Neural progenitor cell (in vitro differentiated cells): Measurements from ENCODE around the gene RSRC2. TPM values are rescaled to one million over a fixed set of nuclear protein-coding genes. Genes with fewer than 3 reads are reported as not detected.
A peak's percentile ranks its signal among the peaks of the same experiment; 100 is the strongest.

ENCODE experiments used
- DNase-seq: peaks from one replicate; pipeline ENCODE4 v3.0.0-alpha.2; 2016; ENCODE audit warnings: low spot score
- H2AFZ ChIP-seq: fragments of 200-600 bp; sonication (generic); replicated peaks from 2 replicates; pipeline ENCODE4 v1.6.1; 2016; ENCODE audit warnings: antibody characterized with exemption
- H3F3A ChIP-seq: fragments of 200-600 bp; sonication (generic); 2 replicates; pipeline ENCODE4 v1.6.1; 2016; ENCODE audit warnings: antibody characterized with exemption, low read depth
- H3K27ac ChIP-seq: fragments of 200-600 bp; sonication (generic); 2 replicates; pipeline ENCODE4 v1.5.1; 2016; ENCODE audit warnings: mild to moderate bottlenecking
- H3K27me3 ChIP-seq: fragments of 200-600 bp; sonication (generic); 2 replicates; pipeline ENCODE4 v1.6.1; 2016; ENCODE audit warnings: mild to moderate bottlenecking, moderate library complexity
- H3K36me3 ChIP-seq: fragments of 200-600 bp; sonication (generic); 2 replicates; pipeline ENCODE4 v1.5.1; 2016
- H3K4me1 ChIP-seq: fragments of 200-600 bp; sonication (generic); 2 replicates; pipeline ENCODE4 v1.6.1; 2016; ENCODE audit warnings: mixed run types
- H3K4me2 ChIP-seq: fragments of 200-600 bp; sonication (generic); 2 replicates; pipeline ENCODE4 v1.6.1; 2016
- H3K4me3 ChIP-seq: fragments of 200-600 bp; sonication (generic); 2 replicates; pipeline ENCODE4 v1.5.1; 2016
- H3K79me2 ChIP-seq: fragments of 200-600 bp; sonication (generic); 2 replicates; pipeline ENCODE4 v1.6.1; 2016; ENCODE audit warnings: low read depth
- H3K9ac ChIP-seq: fragments of 200-600 bp; sonication (generic); 2 replicates; pipeline ENCODE4 v1.6.1; 2016
- H3K9me3 ChIP-seq: fragments of 200-600 bp; sonication (generic); 2 replicates; pipeline ENCODE4 v1.5.1; 2016; ENCODE audit warnings: low read depth
- H4K20me1 ChIP-seq: fragments of 200-600 bp; sonication (generic); 2 replicates; pipeline ENCODE4 v1.6.1; 2016; ENCODE audit warnings: low read depth
- H3K27ac Mint-ChIP-seq: 3 replicates; pipeline ENCODE4 v1.8.0; 2021; ENCODE audit warnings: mixed read lengths
- H3K27me3 Mint-ChIP-seq: 2 replicates; pipeline ENCODE4 v1.8.0; 2022; ENCODE audit warnings: low read depth, mild to moderate bottlenecking, inconsistent platforms, moderate library complexity, mixed read lengths; ENCODE audit not compliant: insufficient read depth
- H3K36me3 Mint-ChIP-seq: 3 replicates; pipeline ENCODE4 v1.8.0; 2021; ENCODE audit warnings: mixed read lengths
- H3K4me1 Mint-ChIP-seq: 3 replicates; pipeline ENCODE4 v1.8.0; 2021; ENCODE audit warnings: mixed read lengths
- H3K4me3 Mint-ChIP-seq: 3 replicates; pipeline ENCODE4 v1.8.0; 2021; ENCODE audit warnings: mild to moderate bottlenecking, moderate library complexity, mixed read lengths
- H3K9me3 Mint-ChIP-seq: 3 replicates; pipeline ENCODE4 v1.8.0; 2020; ENCODE audit warnings: mixed read lengths
- EZH2 ChIP-seq: fragments of 200-600 bp; sonication (generic); IDR thresholded peaks from 2 replicates; pipeline ENCODE4 v1.6.1; 2017; ENCODE audit warnings: antibody characterized with exemption, mild to moderate bottlenecking, moderate library complexity
- EZH2phosphoT487 ChIP-seq: fragments of 200-600 bp; sonication (generic); IDR thresholded peaks from 2 replicates; pipeline ENCODE4 v1.6.1; 2017; ENCODE audit warnings: antibody characterized with exemption
- total RNA-seq: library from RNA; depleted of rRNA; stranded (reverse); fragments of >200 nt; gene quantifications from 2 replicates; pipeline ENCODE4 v1.2.3, GENCODE V29; 2015; ENCODE audit warnings: low replicate concordance
- TF ChIP-seq, protein P1 (sequence below): fragments of 200-600 bp; sonication (generic); IDR thresholded peaks from 2 replicates; pipeline ENCODE4 v1.5.1; 2017; ENCODE audit warnings: antibody characterized with exemption, mild to moderate bottlenecking

RSRC2 gene
- total RNA-seq, 1 donor from 2014 or later, result 248 TPM

DNA sequence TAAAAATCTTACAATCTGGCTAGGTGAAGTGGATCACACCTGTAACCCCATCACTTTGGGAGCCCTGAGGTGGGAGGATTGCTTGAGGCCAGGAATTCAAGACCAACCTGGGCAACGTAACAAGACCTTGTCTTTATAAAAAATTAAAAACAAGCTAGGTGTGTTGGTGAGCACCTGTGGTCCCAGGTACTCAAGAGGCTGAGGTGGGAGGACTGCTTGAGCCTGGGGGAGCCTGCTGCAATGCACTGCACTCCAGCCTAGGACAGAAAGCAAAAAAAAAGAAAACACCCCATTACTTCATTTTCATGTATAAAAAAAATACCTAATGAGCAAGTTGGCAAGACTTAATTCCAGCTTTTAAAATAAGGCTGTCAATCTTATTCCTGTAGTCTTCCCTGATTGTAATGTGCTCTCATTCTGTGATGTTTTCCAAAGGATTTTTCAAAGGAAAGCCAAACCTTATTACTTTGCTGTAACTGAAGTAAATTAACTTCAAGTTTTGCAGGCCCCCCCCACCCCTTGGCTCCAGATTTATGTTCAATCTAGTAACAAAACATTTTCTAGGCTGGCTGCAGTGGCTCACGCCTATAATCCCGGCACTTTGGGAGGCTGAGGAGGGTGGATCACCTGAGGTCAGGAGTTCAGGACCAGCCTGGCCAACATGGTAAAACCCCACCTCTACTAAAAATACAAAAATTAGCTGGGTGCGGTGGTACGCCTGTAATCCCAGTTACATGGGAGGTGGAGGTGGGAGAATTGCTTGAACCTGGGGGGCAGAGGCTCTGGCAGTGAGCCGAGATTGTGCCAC lies 22.7 kb downstream of the RSRC2 start:
- Histone ChIP-seq H3K4me3 (no peak overlapping the region), H3K4me1 (peaks cover 5% of the 10 kb centered on the region), H3K79me2 (peaks cover 34% of the 10 kb centered on the region), H3K36me3 (peaks cover 30% of the 10 kb centered on the region), H3K9ac (no peak overlapping the region), H3F3A (peaks cover 90% of the 10 kb centered on the region), H3K27me3 (no peaks in the 10 kb centered on the region), H3K9me3 (no peaks in the 10 kb centered on the region), H2AFZ (no peak overlapping the region), H3K27ac (no peak overlapping the region), H3K4me2 (no peak overlapping the region), H4K20me1 (peaks cover 5% of the 10 kb centered on the region)
- Mint-ChIP-seq H3K36me3 (peaks cover 29% of the 10 kb centered on the region), H3K4me1 (peaks cover 16% of the 10 kb centered on the region), H3K4me3 (no peak overlapping the region), H3K9me3 (no peaks in the 10 kb centered on the region), H3K27me3 (peaks cover 4% of the 10 kb centered on the region), H3K27ac (no peak overlapping the region)
- DNase-seq, result no peak
- TF ChIP-seq, protein P1, sequence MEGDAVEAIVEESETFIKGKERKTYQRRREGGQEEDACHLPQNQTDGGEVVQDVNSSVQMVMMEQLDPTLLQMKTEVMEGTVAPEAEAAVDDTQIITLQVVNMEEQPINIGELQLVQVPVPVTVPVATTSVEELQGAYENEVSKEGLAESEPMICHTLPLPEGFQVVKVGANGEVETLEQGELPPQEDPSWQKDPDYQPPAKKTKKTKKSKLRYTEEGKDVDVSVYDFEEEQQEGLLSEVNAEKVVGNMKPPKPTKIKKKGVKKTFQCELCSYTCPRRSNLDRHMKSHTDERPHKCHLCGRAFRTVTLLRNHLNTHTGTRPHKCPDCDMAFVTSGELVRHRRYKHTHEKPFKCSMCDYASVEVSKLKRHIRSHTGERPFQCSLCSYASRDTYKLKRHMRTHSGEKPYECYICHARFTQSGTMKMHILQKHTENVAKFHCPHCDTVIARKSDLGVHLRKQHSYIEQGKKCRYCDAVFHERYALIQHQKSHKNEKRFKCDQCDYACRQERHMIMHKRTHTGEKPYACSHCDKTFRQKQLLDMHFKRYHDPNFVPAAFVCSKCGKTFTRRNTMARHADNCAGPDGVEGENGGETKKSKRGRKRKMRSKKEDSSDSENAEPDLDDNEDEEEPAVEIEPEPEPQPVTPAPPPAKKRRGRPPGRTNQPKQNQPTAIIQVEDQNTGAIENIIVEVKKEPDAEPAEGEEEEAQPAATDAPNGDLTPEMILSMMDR, result no peak
- TF ChIP-seq EZH2phosphoT487 (no peak), EZH2 (no peak)

DNA sequence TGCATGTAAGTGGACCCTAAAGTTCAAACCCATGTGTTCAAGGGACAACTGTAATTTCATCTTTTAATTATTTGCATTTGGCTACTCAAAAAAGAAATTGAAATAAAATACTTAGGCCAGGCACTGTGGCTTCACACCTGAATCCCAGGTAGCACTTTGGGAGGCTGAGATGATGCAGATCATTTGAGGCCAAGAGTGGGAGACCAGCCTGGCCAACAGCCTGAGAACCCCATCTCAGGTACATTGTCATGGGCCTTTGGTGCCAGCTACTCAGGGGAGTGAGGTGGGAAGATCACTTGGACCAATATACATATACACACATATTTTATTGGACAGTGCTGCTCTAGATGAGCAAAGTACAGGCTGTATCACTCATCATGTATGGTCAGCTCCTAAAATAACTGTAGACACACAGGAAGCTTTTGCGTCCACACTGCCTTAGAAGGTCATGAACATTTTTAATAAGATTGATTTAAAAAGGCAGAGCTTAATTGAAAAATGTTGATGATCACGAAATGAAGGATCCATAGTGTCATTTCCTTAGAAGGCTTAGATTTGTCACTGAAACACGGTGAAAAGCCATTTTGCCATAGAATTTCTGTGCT lies 23.5 kb downstream of the RSRC2 start:
- no peak overlapping the region for H3K4me3 Mint-ChIP-seq
- Histone ChIP-seq H3K9ac (no peak overlapping the region), H3F3A (peaks cover 83% of the 10 kb centered on the region), H3K27ac (no peak overlapping the region), H4K20me1 (peaks cover 10% of the 10 kb centered on the region), H3K4me1 (peaks cover 12% of the 10 kb centered on the region), H3K4me2 (no peak overlapping the region), H3K27me3 (no peaks in the 10 kb centered on the region), H3K4me3 (no peak overlapping the region), H2AFZ (no peak overlapping the region), H3K79me2 (peaks cover 34% of the 10 kb centered on the region), H3K36me3 (peaks cover 25% of the 10 kb centered on the region), H3K9me3 (no peaks in the 10 kb centered on the region)
- peaks cover 4% of the 10 kb centered on the region for H3K27me3 Mint-ChIP-seq
- no peaks in the 10 kb centered on the region for H3K9me3 Mint-ChIP-seq
- H3K36me3 Mint-ChIP-seq, result peaks cover 28% of the 10 kb centered on the region
- TF ChIP-seq EZH2phosphoT487, result no peak
- TF ChIP-seq, protein P1, result no peak
- no peak for TF ChIP-seq EZH2
- H3K4me1 Mint-ChIP-seq, result peaks cover 22% of the 10 kb centered on the region
- H3K27ac Mint-ChIP-seq, result no peak overlapping the region
- no peak for DNase-seq

DNA sequence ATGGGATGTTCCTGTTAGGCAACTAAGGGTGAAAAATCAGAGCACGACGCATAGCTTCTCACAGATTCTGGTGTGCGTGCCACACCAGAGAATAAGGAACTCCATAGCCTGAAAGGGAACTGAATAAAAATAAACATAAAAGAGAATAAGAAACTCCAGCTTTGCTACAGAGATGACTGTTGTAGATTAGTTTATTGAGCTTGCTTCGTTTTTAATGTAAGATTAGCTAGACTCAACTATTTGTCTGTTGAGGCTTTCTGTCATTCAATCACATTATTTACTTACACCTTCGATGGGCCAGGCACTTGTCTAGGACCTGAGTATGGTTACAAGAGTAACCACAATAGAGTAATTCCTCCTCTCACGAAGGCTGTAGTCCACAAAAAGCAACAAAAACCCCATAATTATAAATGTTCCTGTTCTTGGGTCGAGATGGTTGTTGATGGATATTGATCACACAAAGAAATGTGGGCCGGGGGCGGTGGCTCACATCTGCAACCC lies 25.2 kb downstream of the RSRC2 start:
- Histone ChIP-seq H3K36me3 (peaks cover 10% of the 10 kb centered on the region), H4K20me1 (peaks cover 10% of the 10 kb centered on the region), H3K9me3 (no peaks in the 10 kb centered on the region), H3K4me1 (peaks cover 15% of the 10 kb centered on the region), H3K4me2 (peak overlapping the region; percentile 62), H3K79me2 (peaks cover 38% of the 10 kb centered on the region), H2AFZ (peak overlapping the region; percentile 64), H3K27me3 (no peaks in the 10 kb centered on the region), H3K4me3 (peak overlapping the region; percentile 86), H3K9ac (no peak overlapping the region), H3K27ac (peak overlapping the region; percentile 90), H3F3A (peaks cover 66% of the 10 kb centered on the region)
- peaks cover 4% of the 10 kb centered on the region for H3K27me3 Mint-ChIP-seq
- H3K4me3 Mint-ChIP-seq, result peak overlapping the region; percentile 91
- H3K36me3 Mint-ChIP-seq, result peaks cover 23% of the 10 kb centered on the region
- H3K4me1 Mint-ChIP-seq, result peaks cover 23% of the 10 kb centered on the region
- DNase-seq, result no peak
- peak overlapping the region; percentile 99 for H3K27ac Mint-ChIP-seq
- TF ChIP-seq EZH2 (no peak), EZH2phosphoT487 (no peak)
- TF ChIP-seq, protein P1, result no peak
- no peaks in the 10 kb centered on the region for H3K9me3 Mint-ChIP-seq
